ENCODE measurements around the gene GRK2. TPM values are rescaled to one million over a fixed set of nuclear protein-coding genes. Genes with fewer than 3 reads are reported as not detected.
A peak's percentile ranks its signal among the peaks of the same experiment; 100 is the strongest.

The GRK2 gene
- total RNA-seq, 2 experiments from 2014 or later = 280 to 397 TPM

- CTCF ChIA-PET (ENCODE audit: unreplicated experiment) = no interaction called here
- H3K9me2 ChIP-seq (ENCODE audit: insufficient read depth, low read length) = no peaks in the 10 kb centered on the region
- no peak for TF ChIP-seq EZH2phosphoT487 (IDR thresholded peaks at IDR 0.05; ENCODE audit: borderline replicate concordance, low read depth, low read length)
- TF ChIP-seq CTCF (conservative IDR thresholded peaks at IDR 0.05; ENCODE audit: low read length) = no peak
- DNase-seq (ENCODE audit: low spot score) = peak; percentile 46
- POLR2A ChIA-PET = interaction anchor here (0.5 to 0.8 kb wide), 4 partner anchors 154 to 219 kb away, joined by 3 read pairs; no protein-coding TSS in a partner anchor
- peak overlapping the region; percentile 98 for H3K27ac ChIP-seq (ENCODE audit: low read depth, low read length, poor library complexity, severe bottlenecking)
- H3K9me3 ChIP-seq (ENCODE audit: low read length) = no peaks in the 10 kb centered on the region
- peak overlapping the region; percentile 97 for H3K4me2 ChIP-seq (ENCODE audit: low read length)
- BruUV-seq (replicated peaks) = no TSS peak
- peaks cover 99% of the 10 kb centered on the region for H3K79me2 ChIP-seq (ENCODE audit: insufficient read depth, low read depth, low read length)
- H3K4me3 ChIP-seq (ENCODE audit: low read depth, low read length, poor library complexity, severe bottlenecking) = peak overlapping the region; percentile 87
- H3K4me1 ChIP-seq (ENCODE audit: insufficient read depth, low read length, poor library complexity, severe bottlenecking) = peaks cover 92% of the 10 kb centered on the region
- H4K20me1 ChIP-seq (ENCODE audit: insufficient read depth, low read length) = peaks cover 7% of the 10 kb centered on the region; the same call in 1 of the 2 replicates
- intact Hi-C loops (cut with micrococcal nuclease; ENCODE audit: unreplicated experiment) = no loop called here
- peaks cover 96% of the 10 kb centered on the region for H3K36me3 ChIP-seq (ENCODE audit: insufficient read depth, low read length)
- H2AFZ ChIP-seq (ENCODE audit: low read length) = no peak overlapping the region
Observed at GRCh38 chr11:67271541-67272284, 5.4 kb downstream of the GRK2 start.

- ChIA-PET CTCF (ENCODE audit: unreplicated experiment) (no interaction called here), POLR2A (interaction anchor here (0.5 to 0.8 kb wide), 2 partner anchors 213 to 220 kb away, joined by 3 read pairs; no protein-coding TSS in a partner anchor)
- Histone ChIP-seq H3K27ac (ENCODE audit: low read depth, low read length, poor library complexity, severe bottlenecking) (peak overlapping the region; percentile 98), H3K4me1 (ENCODE audit: insufficient read depth, low read length, poor library complexity, severe bottlenecking) (peaks cover 99% of the 10 kb centered on the region), H3K79me2 (ENCODE audit: insufficient read depth, low read depth, low read length) (peaks cover 95% of the 10 kb centered on the region), H3K4me2 (ENCODE audit: low read length) (peak overlapping the region; percentile 97), H4K20me1 (ENCODE audit: insufficient read depth, low read length) (peaks cover 7% of the 10 kb centered on the region; the same call in 1 of the 2 replicates), H3K4me3 (ENCODE audit: low read depth, low read length, poor library complexity, severe bottlenecking) (peak overlapping the region; percentile 87), H2AFZ (ENCODE audit: low read length) (no peak overlapping the region), H3K9me2 (ENCODE audit: insufficient read depth, low read length) (no peaks in the 10 kb centered on the region), H3K9me3 (ENCODE audit: low read length) (no peaks in the 10 kb centered on the region), H3K36me3 (ENCODE audit: insufficient read depth, low read length) (peaks cover 92% of the 10 kb centered on the region)
- no TSS peak for BruUV-seq (replicated peaks)
- DNase-seq (ENCODE audit: low spot score) = peak; percentile 65
- TF ChIP-seq EZH2phosphoT487 (IDR thresholded peaks at IDR 0.05; ENCODE audit: borderline replicate concordance, low read depth, low read length) (no peak), CTCF (conservative IDR thresholded peaks at IDR 0.05; ENCODE audit: low read length) (no peak)
- intact Hi-C loops (cut with micrococcal nuclease; ENCODE audit: unreplicated experiment) = no loop called here
Observed at GRCh38 chr11:67272327-67273259, 6.3 kb downstream of the GRK2 start.
